SK-N-SH (cell line): ENCODE results near the gene TMPRSS6. TPM values are rescaled to one million over a fixed set of nuclear protein-coding genes. Genes with fewer than 3 reads are reported as not detected.

Experiments used
- CTCF ChIA-PET: fragments of 300-600, 350-600 bp; formaldehyde crosslinking; extraction: SDS; loops from one replicate; lab custom pipeline; 2021; lab: Yijun Ruan, JAX
- POLR2A ChIA-PET: fragments of 350-600 bp; sonication (Branson Sonifier 250); formaldehyde crosslinking; extraction: SDS; loops from one replicate; lab custom pipeline; 2020; ENCODE audit warnings: antibody characterized with exemption, inconsistent platforms; lab: Yijun Ruan, JAX
- DNase-seq: peaks from one replicate; pipeline ENCODE4 v3.0.0; 2012
- H2AFZ ChIP-seq: fragments of 200-600 bp; sonication (generic); 2 replicates; pipeline ENCODE4 v1.8.1; 2016; ENCODE audit warnings: antibody characterized with exemption, mild to moderate bottlenecking, low read depth
- H3F3A ChIP-seq: fragments of 200-600 bp; sonication (generic); replicated peaks from 2 replicates; pipeline ENCODE3; 2016; ENCODE audit warnings: antibody characterized with exemption, mild to moderate bottlenecking; ENCODE audit not compliant: insufficient read depth
- H3K27ac ChIP-seq, 2 experiments: fragments of 200-500 bp in 1 of 2; fragments of 200-600 bp in 1 of 2; sonication (Bioruptor generic) in 1 of 2; sonication (generic), shearing (Covaris generic) in 1 of 2; 2 replicates each; pipeline versions ENCODE4 v1.5.1 to v1.6.1; 2014 to 2016; ENCODE audit warnings: low read depth in 2 of 2, inconsistent platforms in 1 of 2, low read length in 1 of 2, mild to moderate bottlenecking in 1 of 2, mixed read lengths in 1 of 2
- H3K27me3 ChIP-seq: fragments of 200-600 bp; sonication (generic), shearing (Covaris generic); 2 replicates; pipeline ENCODE4 v1.6.1; 2016; ENCODE audit warnings: mixed run types; ENCODE audit not compliant: insufficient read depth
- H3K36me3 ChIP-seq, 2 experiments: fragments of 200-500 bp in 1 of 2; fragments of 200-600 bp in 1 of 2; sonication (Bioruptor generic) in 1 of 2; sonication (generic) in 1 of 2; replicated peaks in 1 of 2; 2 replicates each; pipeline versions ENCODE3 to v1.5.1; 2014 to 2016; ENCODE audit warnings: low read length in 1 of 2, mild to moderate bottlenecking in 1 of 2; ENCODE audit not compliant: insufficient read depth in 2 of 2, control insufficient read depth in 1 of 2
- H3K4me1 ChIP-seq, 2 experiments: fragments of 200-500 bp in 1 of 2; fragments of 200-600 bp in 1 of 2; sonication (Bioruptor generic) in 1 of 2; sonication (generic), shearing (Covaris generic) in 1 of 2; 2 replicates each; pipeline versions ENCODE4 v1.5.1 to v1.6.1; 2014 to 2016; ENCODE audit warnings: low read depth in 1 of 2, low read length in 1 of 2, mixed run types in 1 of 2; ENCODE audit not compliant: insufficient read depth in 2 of 2, control insufficient read depth in 1 of 2
- H3K4me2 ChIP-seq: fragments of 200-600 bp; sonication (generic), shearing (Covaris generic); 2 replicates; pipeline ENCODE4 v1.6.1; 2017; ENCODE audit warnings: mixed run types
- H3K4me3 ChIP-seq, 2 experiments: fragments of 200-500 bp in 1 of 2; fragments of 200-600 bp in 1 of 2; sonication (Bioruptor generic) in 1 of 2; sonication (generic), shearing (Covaris generic) in 1 of 2; 2 replicates each; pipeline versions ENCODE4 v1.5.1 to v1.8.1; 2014 to 2016; ENCODE audit warnings: low read depth in 2 of 2, inconsistent platforms in 1 of 2, low read length in 1 of 2, mild to moderate bottlenecking in 1 of 2, mixed read lengths in 1 of 2, moderate library complexity in 1 of 2
- H3K79me2 ChIP-seq: fragments of 200-600 bp; sonication (generic); 2 replicates; pipeline ENCODE4 v1.8.1; 2017; ENCODE audit warnings: mild to moderate bottlenecking; ENCODE audit not compliant: insufficient read depth
- H3K9ac ChIP-seq: fragments of 200-600 bp; sonication (generic); 2 replicates; pipeline ENCODE4 v1.6.1; 2017; ENCODE audit warnings: mixed run types
- H3K9me2 ChIP-seq: fragments of 200-600 bp; sonication (generic); 2 replicates; pipeline ENCODE4 v1.6.1; 2017; ENCODE audit warnings: mixed run types
- H3K9me3 ChIP-seq: fragments of 200-600 bp; sonication (generic); 2 replicates; pipeline ENCODE4 v1.6.1; 2017; ENCODE audit warnings: mixed run types, mild to moderate bottlenecking, moderate library complexity
- H4K20me1 ChIP-seq: fragments of 200-600 bp; sonication (generic); 2 replicates; pipeline ENCODE4 v1.6.1; 2017; ENCODE audit warnings: mild to moderate bottlenecking, mixed run types; ENCODE audit not compliant: insufficient read depth
- CHD2 ChIP-seq: fragments of 150-350 bp; IDR thresholded peaks from 2 replicates; pipeline ENCODE4 v1.6.1; 2018; ENCODE audit warnings: low read length; ENCODE audit not compliant: partially characterized antibody
- FOSL2 ChIP-seq: IDR thresholded peaks from 2 replicates; pipeline ENCODE4 v1.4.0; 2012; ENCODE audit warnings: low read depth, mild to moderate bottlenecking, moderate library complexity, borderline replicate concordance
- GATA2 ChIP-seq: sonication (generic); formaldehyde crosslinking; IDR thresholded peaks from 2 replicates; pipeline ENCODE4 v1.5.0; 2020; ENCODE audit warnings: mild to moderate bottlenecking, missing genetic modification reagents
- MAX ChIP-seq: IDR thresholded peaks from 2 replicates; pipeline ENCODE4 v1.4.0; 2012; ENCODE audit warnings: low read depth
- MXI1 ChIP-seq: IDR thresholded peaks from 2 replicates; pipeline ENCODE4 v1.6.1; 2012; ENCODE audit warnings: mild to moderate bottlenecking, low read depth, low read length, improper control_type of control experiment
- NFIC ChIP-seq: IDR thresholded peaks from 2 replicates; pipeline ENCODE4 v1.4.0; 2012; ENCODE audit warnings: borderline replicate concordance
- NRF1 ChIP-seq: IDR thresholded peaks from 2 replicates; pipeline ENCODE4 v1.6.1; 2012; ENCODE audit warnings: low read depth, mild to moderate bottlenecking, low read length
- POLR2AphosphoS5 ChIP-seq: IDR thresholded peaks from 2 replicates; pipeline ENCODE4 v1.6.1; 2012; ENCODE audit warnings: low read depth, low read length
- RXRA ChIP-seq: IDR thresholded peaks from 2 replicates; pipeline ENCODE4 v1.4.0; 2012; ENCODE audit warnings: low read depth, mild to moderate bottlenecking, borderline replicate concordance
- SMC3 ChIP-seq: IDR thresholded peaks from 2 replicates; pipeline ENCODE4 v1.6.1; 2012; ENCODE audit warnings: low read depth, low read length, improper control_type of control experiment
- YY1 ChIP-seq: IDR thresholded peaks from 2 replicates; pipeline ENCODE4 v1.4.0; 2012; ENCODE audit warnings: low read depth, mild to moderate bottlenecking
- ZBTB33 ChIP-seq: IDR thresholded peaks from 2 replicates; pipeline ENCODE4 v1.4.0; 2012; ENCODE audit warnings: low read depth, borderline replicate concordance
- WGBS: methylation state at CpG from one replicate; pipeline ENCODE4 v1.1.6; 2017; ENCODE audit warnings: low lambda C conversion rate; 5-methylcytosine and 5-hydroxymethylcytosine counted together
- polyA plus RNA-seq, 3 experiments: library from polyadenylated mRNA; depleted of rRNA; stranded (reverse); fragments of >200 nt; gene quantifications; 2 replicates each; pipeline ENCODE4 v1.2.3, GENCODE V29; 2012
- TF ChIP-seq, protein P1 (sequence below): fragments of 150-350 bp; IDR thresholded peaks from 2 replicates; pipeline ENCODE4 v1.6.1; 2017; ENCODE audit warnings: antibody characterized with exemption, low read length, low read depth, borderline replicate concordance

The TMPRSS6 gene
- polyA plus RNA-seq, 1 of the 3 experiments (the other 2 are of a cell fraction), result not detected

DNA sequence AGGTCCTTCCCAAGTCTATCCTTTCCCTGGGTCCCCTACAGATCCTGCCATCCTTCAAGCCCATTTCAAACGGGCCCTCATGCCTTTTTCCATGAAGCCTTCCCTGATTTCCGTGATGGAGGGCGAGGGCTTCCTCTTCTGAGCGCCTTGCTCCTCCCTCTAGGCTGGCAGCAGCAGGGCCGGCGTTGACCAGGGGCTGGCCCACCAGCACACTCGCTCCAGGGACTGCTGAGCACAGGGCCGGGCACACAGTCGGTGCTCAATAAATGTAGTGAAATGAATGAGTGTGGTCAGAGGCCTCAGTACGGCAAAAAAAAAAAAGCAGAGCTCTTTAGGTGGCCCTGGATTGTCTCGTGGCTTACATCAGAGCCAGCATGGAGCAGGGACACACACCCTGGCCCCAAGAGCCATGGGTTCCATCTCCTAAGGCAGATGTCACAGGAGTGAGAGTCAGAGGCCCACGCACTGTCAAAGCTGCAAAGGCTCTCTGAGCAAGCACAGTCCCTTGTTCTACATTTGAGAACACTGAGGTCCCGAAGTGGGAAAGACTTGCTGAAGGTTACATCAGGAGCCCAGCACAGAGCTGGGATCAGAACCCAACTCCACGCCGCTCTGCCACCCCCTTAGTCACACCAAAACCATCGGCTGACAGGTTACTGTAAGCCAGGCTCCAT, 37.1 kb upstream of the TMPRSS6 start (continued):
- TF ChIP-seq, protein P1, sequence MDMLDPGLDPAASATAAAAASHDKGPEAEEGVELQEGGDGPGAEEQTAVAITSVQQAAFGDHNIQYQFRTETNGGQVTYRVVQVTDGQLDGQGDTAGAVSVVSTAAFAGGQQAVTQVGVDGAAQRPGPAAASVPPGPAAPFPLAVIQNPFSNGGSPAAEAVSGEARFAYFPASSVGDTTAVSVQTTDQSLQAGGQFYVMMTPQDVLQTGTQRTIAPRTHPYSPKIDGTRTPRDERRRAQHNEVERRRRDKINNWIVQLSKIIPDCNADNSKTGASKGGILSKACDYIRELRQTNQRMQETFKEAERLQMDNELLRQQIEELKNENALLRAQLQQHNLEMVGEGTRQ, result no peak
- TF ChIP-seq FOSL2, result no peak
- no peak for TF ChIP-seq POLR2AphosphoS5
- no peak for TF ChIP-seq NRF1
- no peak for TF ChIP-seq ZBTB33
- no peak for TF ChIP-seq RXRA

DNA sequence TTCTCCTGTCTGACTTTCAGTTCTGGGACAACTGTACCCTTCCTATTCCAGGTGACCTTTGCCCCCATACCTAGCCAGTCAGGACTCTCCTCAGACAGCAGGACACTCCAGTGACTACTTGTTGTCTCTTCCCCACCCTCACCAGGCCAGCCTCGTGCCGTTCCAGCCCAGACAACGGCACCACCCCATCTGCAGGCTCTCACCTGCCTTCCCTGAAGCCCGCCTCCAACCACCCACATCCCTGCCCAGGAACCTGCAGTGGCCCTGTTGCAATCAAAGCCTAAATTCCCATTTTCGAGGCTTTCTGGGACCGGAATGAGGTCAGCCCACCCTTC, 36.5 kb upstream of the TMPRSS6 start:
- no peaks in the 10 kb centered on the region for H3K4me1 ChIP-seq

More for the DNA sequence above, 36.5 kb upstream of the TMPRSS6 start:
- Histone ChIP-seq H3K9me2 (no peaks in the 10 kb centered on the region), H4K20me1 (no peaks in the 10 kb centered on the region), H3K4me3 (no peak overlapping the region), H3K4me2 (no peak overlapping the region), H3F3A (no peaks in the 10 kb centered on the region), H3K27ac (no peak overlapping the region), H3K36me3 (no peaks in the 10 kb centered on the region), H3K27me3 (no peaks in the 10 kb centered on the region), H3K9ac (no peak overlapping the region), H2AFZ (no peak overlapping the region), H3K79me2 (no peaks in the 10 kb centered on the region), H3K9me3 (no peaks in the 10 kb centered on the region)
- ChIA-PET CTCF (interaction anchor here (1.3 to 1.8 kb wide), 2 partner anchors 52 to 54 kb away, joined by 5 to 10 read pairs; no protein-coding TSS in a partner anchor), POLR2A (no interaction called here)
- TF ChIP-seq YY1 (no peak), GATA2 (CRISPR knock-in tag) (no peak), NFIC (no peak), MAX (no peak), NRF1 (no peak), CHD2 (no peak), MXI1 (no peak), POLR2AphosphoS5 (no peak), ZBTB33 (no peak), SMC3 (no peak)
- TF ChIP-seq, protein P1, result no peak
- WGBS, result 86% methylated on average over 4 of the region's 6 CpGs
- no peak for DNase-seq
